ENCODE measurements around the gene CHRNG.
A peak's percentile ranks its signal among the peaks of the same experiment; 100 is the strongest.

CHRNG gene

GRCh38 chr2:232544674-232545073 is 5.2 kb downstream of the CHRNG start:
- DNase-seq (ENCODE audit: low read depth): no peak
- no peak overlapping the region for H3K4me3 ChIP-seq (ENCODE audit: low read depth, low read length)
- no peak for TF ChIP-seq CTCF (IDR thresholded peaks at IDR 0.05; ENCODE audit: control insufficient read depth, extremely low read depth, insufficient read depth)

- no peak for DNase-seq (ENCODE audit: low read depth)
- no peak for TF ChIP-seq CTCF (IDR thresholded peaks at IDR 0.05; ENCODE audit: control insufficient read depth, extremely low read depth, insufficient read depth)
- no peak overlapping the region for H3K4me3 ChIP-seq (ENCODE audit: low read depth, low read length)
Observed at GRCh38 chr2:232545511-232546375, 6.3 kb downstream of the CHRNG start.

- H3K4me3 ChIP-seq (ENCODE audit: low read depth, low read length): no peak overlapping the region
- no peak for TF ChIP-seq CTCF (IDR thresholded peaks at IDR 0.05; ENCODE audit: control insufficient read depth, extremely low read depth, insufficient read depth)
- DNase-seq (ENCODE audit: low read depth): no peak
Observed at GRCh38 chr2:232547991-232548390, 8.5 kb downstream of the CHRNG start.

GRCh38 chr2:232549655-232550353 is 10.3 kb downstream of the CHRNG start:
- H3K4me3 ChIP-seq (ENCODE audit: low read depth, low read length): peak overlapping the region; percentile 90
- TF ChIP-seq CTCF (IDR thresholded peaks at IDR 0.05; ENCODE audit: control insufficient read depth, extremely low read depth, insufficient read depth): no peak

GRCh38 chr2:232550354-232551249 is 11.1 kb downstream of the CHRNG start, which contains the start of the genes EIF4E2 and TIGD1:
TSS of gene EIF4E2 (plus strand) at chr2:232550689. CDS start at chr2:232550725, 36 bp downstream.
TSS of gene TIGD1 (minus strand) at chr2:232550557. CDS start at chr2:232549882, 675 bp downstream.
- peak; percentile 84 for DNase-seq (ENCODE audit: low read depth)
- 0 out of 2 replicates have a peak, but pooled peaks have one; percentile 9 for TF ChIP-seq CTCF (IDR thresholded peaks at IDR 0.05; ENCODE audit: control insufficient read depth, extremely low read depth, insufficient read depth)
- peak within 1 kb of the TSS; percentile 90 for H3K4me3 ChIP-seq (ENCODE audit: low read depth, low read length)

More at GRCh38 chr2:232549655-232550353, 10.3 kb downstream of the CHRNG start:
- no peak for DNase-seq (ENCODE audit: low read depth)

- TF ChIP-seq CTCF (IDR thresholded peaks at IDR 0.05; ENCODE audit: control insufficient read depth, extremely low read depth, insufficient read depth): no peak
- DNase-seq (ENCODE audit: low read depth): no peak
- H3K4me3 ChIP-seq (ENCODE audit: low read depth, low read length): peak overlapping the region; percentile 90
Observed at GRCh38 chr2:232551250-232551638, 11.8 kb downstream of the CHRNG start.
